Stimulated activated naive CD8-positive, alpha-beta T cell treated with anti-CD3 and anti-CD28 coated beads, Interleukin-15, Interleukin-2, amounts not matched to agents 100 U/mL and 50 U/mL, for 24 hours (primary cell): ENCODE data around the gene LRRC2.
"Not testable (repeated sequence)": the region's sequence is repeated elsewhere in the genome, so short reads cannot be mapped to it uniquely, and the experiment has no call there.

ENCODE experiments used
- ATAC-seq: fragments of 150-1000 bp; cut with Tn5 transposase; one replicate; pipeline ENCODE4 v1.10.0; 2021
- DNase-seq: peaks from one replicate; pipeline ENCODE4 v3.0.0; 2021

LRRC2 gene

DNA sequence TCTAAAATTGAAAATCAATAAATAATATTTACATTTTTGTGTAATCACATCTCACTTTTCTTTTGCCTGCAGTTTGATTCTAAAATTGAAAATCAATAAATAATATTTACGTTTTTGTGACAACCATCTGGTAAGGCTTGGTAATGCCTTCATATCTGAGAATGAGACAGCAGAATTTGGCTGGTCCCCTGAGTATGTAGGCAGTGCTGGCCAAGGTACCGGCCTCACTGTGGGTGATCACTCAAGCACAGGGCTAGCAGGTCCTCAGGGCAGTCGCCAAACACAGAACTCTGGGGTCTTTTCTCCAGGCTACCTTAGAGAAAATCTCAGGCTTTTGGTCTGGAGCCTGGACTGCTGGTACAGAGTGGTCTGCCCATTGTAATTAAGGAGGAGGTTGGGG lies 42.1 kb downstream of the LRRC2 start:
- DNase-seq (no peak), ATAC-seq (no peak)

DNA sequence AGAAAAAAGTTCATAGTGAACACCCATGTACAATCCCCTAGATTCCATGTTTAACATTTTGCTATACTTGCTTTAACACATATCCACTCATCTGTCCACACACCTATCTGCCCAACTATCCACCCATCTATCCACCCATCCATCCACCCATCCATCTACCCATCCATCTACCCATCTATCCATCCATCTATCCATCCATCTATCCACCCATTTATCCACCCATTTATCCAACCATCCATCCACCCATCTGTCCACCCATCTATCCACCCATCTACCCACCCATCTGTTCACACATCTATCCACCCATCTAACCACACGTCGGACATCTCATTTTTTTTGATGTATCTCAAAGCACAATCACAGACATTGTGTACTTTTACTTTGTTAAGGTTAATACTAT lies 42.5 kb downstream of the LRRC2 start:
- DNase-seq (no peak), ATAC-seq (no peak)

DNA sequence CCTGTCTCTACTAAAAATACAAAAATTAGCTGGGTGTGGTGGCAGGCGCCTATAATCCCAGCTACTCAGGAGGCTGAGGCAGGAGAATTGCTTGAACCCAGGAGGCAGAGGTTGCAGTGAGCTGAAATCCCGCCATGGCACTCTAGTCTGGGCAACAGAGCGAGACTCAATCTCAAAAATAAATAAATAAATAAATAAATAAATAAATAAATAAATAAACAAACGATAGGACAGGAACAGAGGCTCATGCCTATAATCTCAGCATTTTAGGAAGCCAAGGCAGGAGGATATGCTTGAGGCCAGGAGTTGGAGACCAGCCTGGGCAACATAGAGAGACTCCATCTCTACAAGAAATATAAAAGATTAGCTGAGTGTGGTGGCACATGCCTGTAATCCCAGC lies 43.9 kb downstream of the LRRC2 start:
- DNase-seq, ATAC-seq: not testable (repeated sequence)

DNA sequence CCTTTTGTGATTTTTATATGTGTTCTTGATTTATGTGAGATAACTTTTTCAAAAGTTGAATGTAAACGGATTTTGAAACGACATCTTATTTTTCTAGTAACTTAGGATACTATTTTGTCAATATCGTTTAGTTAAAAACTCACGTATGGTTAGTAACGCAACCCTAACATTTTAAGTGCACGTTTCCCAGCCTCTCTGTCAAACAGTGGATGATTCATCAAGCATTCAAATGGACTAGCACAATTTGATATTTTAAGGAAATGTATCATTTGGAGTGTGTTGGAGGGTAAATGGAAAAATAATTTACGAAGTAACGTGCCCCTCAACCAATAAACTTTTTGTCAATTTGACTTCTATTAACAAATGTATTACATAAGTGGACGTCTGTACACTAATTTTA lies 45.0 kb downstream of the LRRC2 start:
- DNase-seq (no peak), ATAC-seq (no peak)

DNA sequence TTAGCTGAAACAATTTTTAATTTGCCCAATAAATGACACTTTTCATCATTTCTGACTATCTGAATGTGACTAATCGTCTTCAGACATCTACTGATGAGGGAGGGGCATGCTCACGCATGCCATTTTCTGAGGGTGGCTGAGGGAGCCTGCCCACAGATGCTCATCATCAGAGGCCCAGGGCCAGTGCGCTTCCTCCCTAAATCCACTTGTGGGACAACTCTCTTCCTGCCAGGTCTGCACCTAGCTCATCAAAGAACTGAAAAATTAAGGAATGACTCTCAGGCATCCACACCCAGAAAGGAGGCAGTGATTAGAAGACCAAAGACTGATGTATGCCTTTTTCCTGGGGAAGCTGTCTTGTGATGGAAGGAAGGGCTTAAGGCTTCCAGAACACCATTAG lies 45.6 kb downstream of the LRRC2 start:
- DNase-seq (no peak), ATAC-seq (no peak)

DNA sequence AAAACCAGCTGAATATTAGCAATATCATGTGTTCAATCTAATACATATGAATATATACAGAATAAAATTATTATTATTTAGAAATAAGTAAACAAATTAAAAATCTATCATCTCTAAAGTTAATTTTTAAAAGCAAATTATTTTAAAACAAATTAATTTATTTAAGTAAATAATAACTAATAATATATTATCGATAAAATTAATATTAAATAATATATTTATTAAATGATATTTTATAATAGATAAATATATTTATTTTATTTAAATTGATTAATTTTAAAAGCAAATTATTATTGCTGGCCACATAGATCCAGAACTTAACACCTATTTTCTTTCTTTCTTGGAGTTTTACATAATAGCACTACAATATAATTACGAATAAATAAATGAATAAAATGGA lies 46.1 kb downstream of the LRRC2 start:
- ATAC-seq = no peak
- DNase-seq = no peak

DNA sequence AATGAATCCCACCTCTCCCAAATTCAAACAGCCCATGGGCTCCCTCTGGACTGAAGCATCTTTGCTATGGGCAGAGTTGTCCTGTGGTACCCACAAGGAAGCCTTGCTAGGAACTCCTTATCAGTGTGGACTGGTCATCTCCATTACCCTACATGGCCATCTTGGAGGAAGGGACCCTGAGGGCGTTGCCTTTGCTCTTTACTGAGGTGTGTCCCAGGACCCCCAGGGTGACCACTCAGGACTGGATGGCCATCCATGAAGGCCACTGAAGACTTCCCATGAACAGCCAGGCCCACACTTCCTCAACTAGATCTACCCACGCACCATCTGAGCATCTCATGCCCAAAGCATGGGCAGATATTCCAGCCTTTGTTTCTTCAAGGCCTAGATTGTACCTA lies 48.3 kb downstream of the LRRC2 start:
- ATAC-seq (no peak), DNase-seq (no peak)

DNA sequence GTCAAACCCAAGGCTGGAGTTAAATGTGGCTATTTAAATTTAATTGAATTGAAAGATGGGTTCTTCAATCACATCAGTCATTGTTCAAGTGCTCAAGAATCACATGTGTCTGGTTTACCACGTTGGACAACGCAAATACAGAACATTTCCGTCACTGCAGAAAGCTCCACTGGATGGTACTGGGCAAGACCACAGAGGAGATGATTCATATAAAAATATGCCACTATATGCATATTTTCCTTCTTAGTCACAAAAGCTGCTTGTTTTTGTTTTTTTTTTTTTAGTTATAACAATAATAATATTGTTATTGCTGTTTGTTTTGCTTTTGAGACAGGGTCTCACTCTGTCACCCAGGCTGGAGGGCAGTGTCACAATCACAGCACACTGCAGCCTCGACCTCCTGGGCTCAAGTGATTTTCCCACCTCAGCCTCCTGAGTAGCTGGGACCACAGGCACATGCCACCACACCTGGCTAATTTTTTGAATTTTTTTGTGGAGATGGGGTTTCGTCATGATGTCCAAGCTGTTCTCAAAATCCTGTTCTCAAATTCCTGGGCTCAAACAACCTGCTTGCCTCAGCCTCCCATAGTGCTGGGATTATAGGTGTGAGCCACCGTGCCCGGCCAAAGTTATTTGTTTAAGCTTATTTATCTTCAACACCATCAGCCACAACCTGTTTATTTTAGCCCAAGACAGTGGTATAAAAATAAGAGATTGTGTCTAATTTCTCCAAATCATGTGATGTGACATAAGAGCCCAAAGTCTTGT lies 48.9 kb downstream of the LRRC2 start:
- no peak for DNase-seq
- peak; percentile 66 for ATAC-seq

DNA sequence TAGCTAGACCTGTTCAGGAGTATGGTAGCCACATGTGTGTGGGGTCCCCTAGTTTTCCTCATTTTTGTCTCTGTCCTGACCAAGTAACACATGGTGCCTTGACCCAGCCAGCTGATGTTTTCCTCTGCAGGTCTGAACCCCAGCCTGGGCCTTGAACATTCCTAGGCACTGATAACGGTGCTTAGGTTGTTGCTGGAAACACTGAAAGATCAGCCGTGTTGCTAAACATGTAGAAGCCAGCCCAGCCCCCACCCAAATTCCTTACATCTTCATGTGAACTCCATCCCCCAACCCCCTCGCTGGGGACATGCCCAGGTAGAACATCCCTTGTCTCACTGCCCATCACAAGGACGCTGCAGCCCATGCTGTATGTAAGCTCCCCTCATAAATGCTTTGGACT lies 49.6 kb downstream of the LRRC2 start:
- DNase-seq (no peak), ATAC-seq (no peak)

DNA sequence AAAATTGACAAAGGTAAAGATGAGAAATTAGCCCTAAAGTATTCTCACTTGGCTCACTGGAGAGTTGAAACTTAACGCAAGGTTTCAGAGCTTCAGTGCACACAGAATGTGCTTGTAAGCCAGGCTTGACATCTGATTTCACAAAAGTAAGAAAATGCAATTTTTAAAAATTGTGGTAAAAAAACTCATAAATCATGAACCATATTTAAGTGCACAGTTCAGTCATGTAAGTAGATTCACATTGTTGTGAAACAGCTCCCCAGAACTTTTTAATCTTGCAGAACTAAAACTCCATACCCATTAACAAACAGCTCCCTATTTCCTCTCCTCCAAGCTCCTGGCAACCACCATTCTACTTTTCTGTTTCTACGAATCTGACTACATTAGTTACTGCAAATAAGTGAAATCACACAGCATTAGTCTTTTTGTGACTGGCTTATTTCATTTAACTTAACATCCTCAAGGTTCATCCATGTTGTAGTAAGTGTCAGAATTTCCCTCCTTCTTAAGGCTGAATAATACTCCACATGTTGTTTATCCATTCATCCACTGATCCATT lies 53.8 kb downstream of the LRRC2 start:
- no peak for ATAC-seq
- DNase-seq = no peak

DNA sequence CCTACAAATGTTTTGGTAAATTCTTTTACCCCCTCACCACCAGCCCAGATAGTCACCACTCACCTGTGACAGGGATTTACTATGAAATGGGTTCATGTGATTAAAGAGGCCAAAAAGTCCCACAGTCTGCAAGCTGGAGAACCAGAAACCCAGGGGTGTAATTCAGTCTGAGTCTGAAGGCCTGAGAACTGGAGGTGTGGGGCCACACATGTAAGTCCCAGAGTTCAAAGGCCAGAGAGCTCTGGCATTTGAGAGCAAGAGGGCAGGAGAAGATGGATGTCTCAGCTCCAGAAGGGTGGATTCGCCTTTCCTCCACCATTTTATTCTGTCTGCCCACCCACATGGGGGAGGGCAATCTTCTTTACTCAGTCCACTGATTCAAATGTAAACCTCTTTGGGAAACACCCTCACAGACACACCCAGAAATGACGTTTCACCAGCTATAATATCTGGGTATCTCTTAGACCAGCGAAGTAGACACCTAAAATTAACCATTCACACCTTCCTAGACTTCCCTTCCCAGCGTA lies 56.4 kb downstream of the LRRC2 start:
- no peak for ATAC-seq

DNA sequence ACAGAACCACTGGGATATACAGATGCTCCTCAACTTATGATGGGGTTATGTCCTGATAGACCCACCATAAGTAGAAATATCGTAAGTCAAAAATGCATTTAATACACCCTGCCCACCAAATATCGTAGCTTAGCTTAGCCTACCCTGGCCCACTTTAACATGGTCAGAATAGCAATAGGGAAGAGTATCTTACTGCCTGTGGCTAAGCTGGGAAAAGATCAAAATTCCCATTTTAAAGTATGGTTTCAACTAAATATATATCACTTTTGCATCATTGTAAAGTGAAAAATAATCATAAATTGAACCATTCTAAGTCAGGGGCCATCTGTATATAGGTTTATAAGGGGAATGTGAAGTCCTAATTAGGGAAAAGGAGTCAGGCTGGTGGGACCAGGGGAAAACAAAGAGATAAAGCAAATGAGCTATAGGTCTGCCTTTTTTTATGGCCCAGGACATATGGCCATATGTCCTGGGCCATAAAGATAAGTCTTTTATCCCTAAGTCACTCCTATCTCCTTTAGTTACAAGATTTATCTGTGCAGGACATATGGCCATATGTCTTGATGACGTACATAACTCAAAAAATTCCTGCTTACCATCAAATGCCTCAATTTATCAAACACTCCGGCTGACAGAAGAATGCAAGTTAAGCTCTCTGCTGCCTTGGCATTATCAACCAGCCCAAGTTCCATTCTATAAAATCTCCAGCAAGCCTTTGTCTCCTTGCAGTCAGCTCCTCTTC lies 57.1 kb downstream of the LRRC2 start:
- DNase-seq (no peak), ATAC-seq (no peak)

More for the DNA sequence above, 56.4 kb downstream of the LRRC2 start:
- no peak for DNase-seq

DNA sequence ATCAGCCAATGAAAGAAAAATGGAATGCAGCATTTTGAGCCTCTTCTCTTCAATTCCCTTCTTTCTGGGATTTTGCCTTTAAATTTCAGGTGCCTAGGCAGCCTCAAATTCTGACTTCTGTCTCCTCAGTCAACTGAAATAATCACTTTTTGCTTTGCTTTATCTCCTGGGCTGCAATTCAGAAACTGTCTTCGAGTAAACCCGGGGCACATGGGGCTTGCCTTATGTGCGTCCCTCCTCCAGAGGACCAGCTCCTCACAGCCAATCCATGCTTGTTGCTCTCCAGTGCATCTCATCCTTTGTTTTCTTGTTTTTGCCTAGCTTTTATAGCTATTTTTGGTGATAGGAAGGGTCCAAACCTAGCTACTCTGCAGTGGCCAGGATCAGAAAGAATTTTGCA lies 59.6 kb downstream of the LRRC2 start:
- no peak for ATAC-seq
- no peak for DNase-seq

DNA sequence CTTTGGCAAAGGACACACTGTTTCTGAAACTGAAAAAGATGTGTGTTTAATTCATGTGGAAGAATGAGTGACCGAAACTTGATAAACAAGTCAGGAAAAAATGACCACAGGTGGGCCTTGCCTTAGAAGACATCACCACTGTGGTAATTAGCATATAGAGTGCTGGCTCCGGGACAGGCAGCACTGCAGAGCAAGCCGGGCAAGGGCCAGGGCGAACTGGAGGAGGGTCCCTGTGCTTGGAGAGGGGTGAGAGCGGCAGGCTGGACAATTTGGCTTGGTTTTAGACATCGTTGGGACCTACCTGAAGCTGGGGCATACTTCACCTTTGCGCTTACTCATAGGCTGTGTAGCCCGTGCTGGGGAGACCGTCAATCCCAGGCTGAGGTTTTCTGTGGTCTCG lies 60.1 kb downstream of the LRRC2 start:
- no peak for ATAC-seq
- no peak for DNase-seq

DNA sequence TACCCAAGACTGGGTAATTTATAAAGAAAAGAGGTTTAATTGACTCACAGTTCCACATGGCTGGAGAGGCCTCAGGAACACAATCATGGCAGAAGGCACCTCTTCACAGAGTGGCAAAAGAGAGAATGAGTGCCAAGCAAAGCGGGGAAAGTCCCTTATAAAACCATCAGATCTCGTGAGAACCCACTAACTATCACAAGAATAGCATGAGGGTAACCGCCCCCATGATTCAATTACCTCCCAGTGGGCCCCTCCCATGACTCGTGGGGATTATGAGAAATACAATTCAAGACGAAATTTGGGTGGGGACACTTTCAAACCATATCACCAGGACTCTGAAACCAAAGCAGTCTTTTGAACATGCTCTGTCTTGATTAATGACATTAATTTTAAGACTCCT lies 61.3 kb downstream of the LRRC2 start:
- peak; percentile 26 for ATAC-seq
- peak; percentile 21 for DNase-seq

DNA sequence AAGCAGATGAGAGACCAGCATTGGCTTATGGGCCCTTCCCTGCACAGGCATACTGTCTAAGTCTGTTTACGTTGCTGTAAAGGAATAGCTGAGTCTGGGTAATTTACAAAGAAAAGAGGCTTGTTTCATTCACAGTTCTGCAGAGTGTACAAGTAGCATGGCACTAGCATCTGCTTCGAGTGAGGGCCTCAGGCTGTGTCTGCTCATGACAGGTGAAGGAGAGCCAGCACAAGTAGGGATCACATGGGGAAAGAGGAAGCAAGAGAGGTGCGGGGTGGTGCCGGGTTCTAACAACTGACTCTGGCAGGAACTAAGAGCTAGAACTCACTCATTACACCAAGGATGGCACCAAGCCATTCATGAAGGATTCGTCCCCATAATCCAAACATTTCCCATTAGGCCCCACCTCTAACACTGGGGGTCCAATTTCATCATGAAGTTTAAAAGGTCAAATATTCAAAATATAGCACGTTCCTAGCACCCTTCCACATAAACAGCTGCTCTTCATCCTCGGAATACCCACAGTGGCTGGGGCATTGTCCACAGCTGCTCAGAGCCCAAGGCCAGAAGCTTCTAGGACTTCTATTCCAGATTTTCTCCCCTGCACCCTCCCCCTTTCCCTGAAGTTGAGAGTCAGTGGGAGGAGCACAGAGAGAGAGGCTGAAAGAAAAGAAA lies 62.8 kb downstream of the LRRC2 start:
- ATAC-seq = no peak
- DNase-seq = no peak

DNA sequence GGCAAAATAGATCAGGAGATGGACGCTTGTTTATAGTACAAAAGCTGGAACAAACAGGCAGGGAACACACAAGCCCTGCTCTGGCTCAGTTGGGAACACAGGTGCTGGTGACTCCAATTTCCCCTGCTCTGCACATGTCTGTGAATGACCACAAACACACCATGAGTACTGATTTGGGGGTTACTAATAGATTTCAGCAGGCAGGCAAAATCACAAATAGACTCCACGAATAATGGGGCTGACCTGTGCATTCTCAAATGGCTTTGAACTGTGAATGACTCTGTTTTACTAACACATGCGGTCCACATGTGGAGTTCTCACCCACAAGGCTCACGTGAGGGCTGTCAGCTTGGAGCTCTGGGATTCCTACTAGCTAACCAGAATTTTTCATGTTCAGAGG lies 64.4 kb downstream of the LRRC2 start:
- no peak for DNase-seq
- ATAC-seq = no peak

DNA sequence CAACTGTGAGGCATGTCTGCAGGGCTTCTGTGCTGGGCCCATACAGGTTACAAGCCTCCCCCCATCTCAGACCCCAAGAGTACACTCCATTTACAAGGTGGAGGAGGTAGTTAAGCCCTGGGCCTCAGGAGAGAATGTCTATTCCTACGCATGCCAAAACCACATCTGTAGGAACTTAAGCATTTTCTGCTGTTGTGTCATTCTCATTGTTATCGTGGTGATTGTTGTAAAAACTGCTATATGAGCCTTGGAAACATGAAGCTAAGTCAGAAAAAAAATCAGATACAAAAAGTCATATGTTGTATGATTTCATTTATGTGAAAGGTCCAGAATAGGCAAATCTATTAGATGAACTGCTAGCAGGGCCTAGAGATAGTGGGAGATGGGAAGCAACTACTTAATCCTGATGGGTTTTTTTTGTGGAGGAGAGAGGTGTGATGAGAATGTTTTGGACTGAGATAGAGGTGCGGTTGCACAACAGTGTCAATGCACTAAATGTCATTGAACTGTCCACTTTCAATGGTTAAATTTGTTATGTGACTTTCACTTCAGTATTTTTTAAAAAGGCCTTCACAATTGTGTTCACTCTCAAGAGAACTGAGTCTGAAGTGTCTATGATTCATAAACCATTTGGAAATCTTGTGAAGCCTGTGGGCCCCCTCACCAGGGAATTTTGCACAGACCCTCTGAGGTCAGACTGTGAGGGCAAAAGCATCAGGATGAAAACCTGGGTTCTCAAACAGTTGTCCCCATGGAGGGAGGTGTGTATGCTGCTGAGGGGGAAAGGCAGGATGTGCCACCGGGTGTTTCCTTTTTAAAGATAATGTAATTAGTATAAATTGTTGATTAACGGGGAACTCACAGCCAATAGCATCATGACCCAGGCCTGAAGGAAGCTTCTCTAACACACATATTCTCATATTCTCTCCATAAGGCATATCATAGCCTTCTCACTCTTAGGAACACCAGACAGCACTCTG lies 65.2 kb downstream of the LRRC2 start:
- ATAC-seq (no peak), DNase-seq (no peak)

DNA sequence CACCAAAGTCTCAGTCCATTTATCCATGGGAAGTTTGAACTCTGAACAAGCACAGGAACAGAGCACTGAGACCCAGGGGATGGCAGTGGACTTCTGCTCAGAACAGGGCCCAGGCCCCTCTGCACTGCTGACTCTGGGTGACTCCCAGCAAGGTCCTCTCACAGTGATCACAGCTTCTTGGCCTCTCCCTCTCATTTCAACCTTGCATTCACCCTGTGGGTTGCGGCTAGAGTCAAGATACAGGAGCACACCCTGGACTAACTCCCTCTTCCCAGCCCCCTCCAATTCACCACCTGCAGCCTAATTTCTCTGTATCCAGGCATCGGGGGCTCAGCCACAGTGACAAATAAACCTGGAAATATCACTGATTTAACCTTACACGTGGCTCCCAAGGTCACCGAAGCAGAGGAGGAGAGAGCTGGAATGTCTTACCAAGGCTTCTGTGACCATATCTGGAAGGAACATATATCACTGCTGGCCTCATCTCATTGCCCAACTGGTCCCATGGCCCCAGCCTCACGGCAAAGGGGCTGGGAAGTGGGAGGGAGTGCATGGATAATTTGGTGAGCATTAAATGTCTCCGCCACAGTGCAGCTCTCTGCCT lies 67.1 kb downstream of the LRRC2 start:
- no peak for ATAC-seq
- DNase-seq = no peak

DNA sequence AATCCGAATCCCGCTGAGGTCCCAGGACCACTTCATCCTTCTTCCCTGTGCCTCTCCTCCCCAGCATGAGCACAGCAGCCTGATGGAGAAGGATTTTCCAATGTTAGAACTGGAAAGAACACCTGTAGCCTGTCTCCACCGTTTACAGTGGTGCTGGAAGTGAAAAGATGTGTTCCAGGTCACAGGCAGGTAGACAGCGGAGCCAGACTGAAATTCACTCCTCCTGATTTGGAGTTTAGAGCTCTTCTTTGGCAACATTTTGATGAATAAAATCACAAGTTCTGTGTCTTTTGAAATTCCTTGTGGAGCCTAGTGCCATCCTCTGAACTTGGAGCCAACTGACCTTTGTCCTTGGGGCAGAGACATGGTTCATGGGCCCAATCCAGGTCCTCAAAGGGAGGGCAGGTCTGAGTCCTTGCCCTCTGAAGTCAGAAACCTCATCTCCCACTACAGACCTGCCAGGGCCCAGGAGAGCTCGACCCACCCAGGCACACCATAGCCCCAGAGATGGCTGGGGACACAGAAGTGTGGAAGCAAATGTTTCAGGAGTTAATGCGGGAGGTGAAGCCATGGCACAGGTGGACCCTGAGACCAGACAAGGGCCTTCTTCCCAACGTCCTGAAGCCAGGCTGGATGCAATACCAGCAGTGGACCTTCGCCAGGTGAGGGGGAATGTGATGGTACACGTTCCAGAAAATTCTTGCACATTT lies 68.4 kb downstream of the LRRC2 start, which contains the start of gene RTP3:
TSS of gene RTP3 (plus strand) at position 421 of the 710 bp plus-strand sequence. CDS start at position 508, 87 bp downstream.
- ATAC-seq (no peak), DNase-seq (no peak)
